Neural cell (in vitro differentiated cells): Measurements from ENCODE around the gene WNT5B. TPM values are rescaled to one million over a fixed set of nuclear protein-coding genes. Genes with fewer than 3 reads are reported as not detected.

ENCODE experiments used
- H2AFZ ChIP-seq: fragments of 200-600, 300-800 bp; sonication (generic), shearing (Covaris generic); 2 replicates; pipeline ENCODE4 v1.6.0; 2014; ENCODE audit warnings: low read depth, mild to moderate bottlenecking, antibody characterized with exemption, low read length, moderate library complexity
- H3F3A ChIP-seq: fragments of 200-600 bp; shearing (Covaris generic); 2 replicates; pipeline ENCODE4 v1.6.1; 2016; ENCODE audit warnings: mild to moderate bottlenecking, moderate library complexity, mixed read lengths, antibody characterized with exemption, low read length; ENCODE audit not compliant: insufficient read depth, poor library complexity, severe bottlenecking
- H3K27ac ChIP-seq: fragments of 200-600, 300-800 bp; sonication (generic), shearing (Covaris generic); 2 replicates; pipeline ENCODE4 v1.5.1; 2014; ENCODE audit warnings: mild to moderate bottlenecking, low read length, moderate library complexity
- H3K27me3 ChIP-seq: fragments of 300-800, 200-600 bp; sonication (generic), shearing (Covaris generic); 2 replicates; pipeline ENCODE4 v1.6.0; 2014; ENCODE audit warnings: mild to moderate bottlenecking, low read depth, low read length, moderate library complexity; ENCODE audit not compliant: insufficient read depth
- H3K36me3 ChIP-seq: fragments of 300-800, 200-600 bp; sonication (generic), shearing (Covaris generic); 2 replicates; pipeline ENCODE4 v1.5.1; 2014; ENCODE audit warnings: mild to moderate bottlenecking, antibody characterized with exemption, low read length, moderate library complexity; ENCODE audit not compliant: insufficient read depth
- H3K4me2 ChIP-seq: fragments of 300-800, 200-600 bp; sonication (generic), shearing (Covaris generic); 2 replicates; pipeline ENCODE4 v1.6.0; 2014; ENCODE audit warnings: mild to moderate bottlenecking, low read length
- H3K4me3 ChIP-seq: fragments of 300-800, 200-600 bp; sonication (generic), shearing (Covaris generic); 2 replicates; pipeline ENCODE4 v1.5.1; 2014; ENCODE audit warnings: mild to moderate bottlenecking, low read length, moderate library complexity
- H3K79me2 ChIP-seq: fragments of 200-600 bp; shearing (Covaris generic); replicated peaks from 2 replicates; pipeline ENCODE4 v1.6.0; 2014; ENCODE audit warnings: mild to moderate bottlenecking, low read length, moderate library complexity; ENCODE audit not compliant: insufficient read depth
- H3K9ac ChIP-seq: fragments of 300-800, 200-600 bp; sonication (generic), shearing (Covaris generic); 2 replicates; pipeline ENCODE4 v1.6.1; 2016; ENCODE audit warnings: mild to moderate bottlenecking, low read length, mixed read lengths
- H3K9me2 ChIP-seq: fragments of 200-600 bp; shearing (Covaris generic); 2 replicates; pipeline ENCODE4 v1.6.1; 2016; ENCODE audit warnings: mild to moderate bottlenecking, low read length, mixed read lengths; ENCODE audit not compliant: insufficient read depth
- H3K9me3 ChIP-seq: fragments of 200-600, 300-800 bp; sonication (generic), shearing (Covaris generic); 2 replicates; pipeline ENCODE4 v1.6.1; 2016; ENCODE audit warnings: mild to moderate bottlenecking, mixed run types, low read length, moderate library complexity, mixed read lengths
- H4K20me1 ChIP-seq: fragments of 200-600 bp; shearing (Covaris generic); 2 replicates; pipeline ENCODE4 v1.6.1; 2016; ENCODE audit warnings: mild to moderate bottlenecking, mixed run types; ENCODE audit not compliant: insufficient read depth
- EP300 ChIP-seq: fragments of 450-650 bp; conservative IDR thresholded peaks from 2 replicates; pipeline ENCODE4 v1.6.1; 2014; ENCODE audit warnings: antibody characterized with exemption, mild to moderate bottlenecking, moderate library complexity; ENCODE audit not compliant: poor library complexity, severe bottlenecking
- EZH2 ChIP-seq: fragments of 200-600, 300-800 bp; shearing (Covaris generic), sonication (generic); IDR thresholded peaks from 2 replicates; pipeline ENCODE4 v1.6.1; 2014; ENCODE audit warnings: antibody characterized with exemption, low read length, borderline replicate concordance, mild to moderate bottlenecking; ENCODE audit not compliant: insufficient read depth, poor library complexity, severe bottlenecking
- MXI1 ChIP-seq: fragments of 450-650 bp; conservative IDR thresholded peaks from 2 replicates; pipeline ENCODE4 v1.6.1; 2014; ENCODE audit warnings: antibody characterized with exemption, mild to moderate bottlenecking; ENCODE audit not compliant: poor library complexity, severe bottlenecking
- POLR2AphosphoS5 ChIP-seq: IDR thresholded peaks from 2 replicates; pipeline ENCODE4 v1.6.1; 2012
- RAD21 ChIP-seq: fragments of 450-650 bp; conservative IDR thresholded peaks from 2 replicates; pipeline ENCODE4 v1.6.1; 2014; ENCODE audit warnings: antibody characterized with exemption, mild to moderate bottlenecking, moderate library complexity
- REST ChIP-seq: IDR thresholded peaks from 2 replicates; pipeline ENCODE4 v1.6.1; 2012; ENCODE audit warnings: borderline replicate concordance
- SMC3 ChIP-seq: fragments of 450-650 bp; conservative IDR thresholded peaks from 2 replicates; pipeline ENCODE4 v1.6.1; 2014; ENCODE audit warnings: antibody characterized with exemption, mild to moderate bottlenecking, moderate library complexity; ENCODE audit not compliant: poor library complexity
- TAF1 ChIP-seq: IDR thresholded peaks from 2 replicates; pipeline ENCODE4 v1.6.1; 2012; ENCODE audit warnings: low read depth
- polyA plus RNA-seq: library from polyadenylated mRNA; depleted of rRNA; stranded (reverse); fragments of >200 nt; gene quantifications from 2 replicates; pipeline ENCODE4 v1.2.3, GENCODE V29; 2014
- TF ChIP-seq, protein P1 (sequence below): fragments of 450-650 bp; IDR thresholded peaks from 2 replicates; pipeline ENCODE4 v1.5.1; 2014; ENCODE audit warnings: antibody characterized with exemption, mild to moderate bottlenecking, moderate library complexity; ENCODE audit not compliant: poor library complexity, severe bottlenecking

Gene WNT5B
- polyA plus RNA-seq, 1 donor from 2014 or later, result 17.0 TPM

- H3K36me3 ChIP-seq, result peaks cover 7% of the 10 kb centered on the region
- peak overlapping the region; percentile 48 for H3K27ac ChIP-seq
- peak overlapping the region; percentile 99 for H3K4me3 ChIP-seq
- TF ChIP-seq RAD21 (no peak), POLR2AphosphoS5 (no peak), EZH2 (no peak), SMC3 (peak; percentile 38), TAF1 (no peak), REST (no peak), EP300 (no peak), MXI1 (no peak)
- TF ChIP-seq, protein P1, sequence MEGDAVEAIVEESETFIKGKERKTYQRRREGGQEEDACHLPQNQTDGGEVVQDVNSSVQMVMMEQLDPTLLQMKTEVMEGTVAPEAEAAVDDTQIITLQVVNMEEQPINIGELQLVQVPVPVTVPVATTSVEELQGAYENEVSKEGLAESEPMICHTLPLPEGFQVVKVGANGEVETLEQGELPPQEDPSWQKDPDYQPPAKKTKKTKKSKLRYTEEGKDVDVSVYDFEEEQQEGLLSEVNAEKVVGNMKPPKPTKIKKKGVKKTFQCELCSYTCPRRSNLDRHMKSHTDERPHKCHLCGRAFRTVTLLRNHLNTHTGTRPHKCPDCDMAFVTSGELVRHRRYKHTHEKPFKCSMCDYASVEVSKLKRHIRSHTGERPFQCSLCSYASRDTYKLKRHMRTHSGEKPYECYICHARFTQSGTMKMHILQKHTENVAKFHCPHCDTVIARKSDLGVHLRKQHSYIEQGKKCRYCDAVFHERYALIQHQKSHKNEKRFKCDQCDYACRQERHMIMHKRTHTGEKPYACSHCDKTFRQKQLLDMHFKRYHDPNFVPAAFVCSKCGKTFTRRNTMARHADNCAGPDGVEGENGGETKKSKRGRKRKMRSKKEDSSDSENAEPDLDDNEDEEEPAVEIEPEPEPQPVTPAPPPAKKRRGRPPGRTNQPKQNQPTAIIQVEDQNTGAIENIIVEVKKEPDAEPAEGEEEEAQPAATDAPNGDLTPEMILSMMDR, result peak; percentile 43
- no peaks in the 10 kb centered on the region for H3K9me2 ChIP-seq
- peaks cover 51% of the 10 kb centered on the region for H4K20me1 ChIP-seq
- H3K79me2 ChIP-seq, result peaks cover 76% of the 10 kb centered on the region
- no peaks in the 10 kb centered on the region for H3K9me3 ChIP-seq
- H2AFZ ChIP-seq, result no peak overlapping the region
- peak overlapping the region; percentile 100 for H3K4me2 ChIP-seq
- H3F3A ChIP-seq, result peaks cover 9% of the 10 kb centered on the region
- peak overlapping the region; percentile 84 for H3K9ac ChIP-seq
- no peaks in the 10 kb centered on the region for H3K27me3 ChIP-seq
Measured at GRCh38 chr12:1591034-1591433, 38.0 kb upstream of the WNT5B start.

DNA sequence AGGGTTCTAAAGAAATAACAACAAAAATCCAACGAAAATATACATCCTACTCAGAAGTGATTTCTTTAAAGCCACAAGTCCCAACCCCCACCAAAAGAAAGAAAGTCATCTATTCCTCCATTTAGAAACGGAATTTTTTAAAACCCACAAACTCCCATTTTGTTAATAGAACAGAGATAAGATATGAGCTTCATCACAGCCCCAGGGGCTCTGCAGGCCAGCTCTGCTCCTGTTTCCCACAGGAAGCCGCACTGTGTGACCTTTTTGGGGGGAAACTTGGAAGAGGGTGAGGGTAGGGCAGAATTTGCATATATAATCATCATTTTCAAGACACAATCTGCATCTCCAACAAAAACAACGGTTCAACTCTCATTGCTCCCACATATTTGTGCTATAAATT, 37.5 kb upstream of the WNT5B start:
- Histone ChIP-seq H2AFZ (no peak overlapping the region), H3K9me3 (no peaks in the 10 kb centered on the region), H3K79me2 (peaks cover 72% of the 10 kb centered on the region), H3K9ac (peak overlapping the region; percentile 84), H3K27ac (peak overlapping the region; percentile 48), H3K27me3 (no peaks in the 10 kb centered on the region), H3F3A (peaks cover 9% of the 10 kb centered on the region), H4K20me1 (peaks cover 51% of the 10 kb centered on the region), H3K4me2 (peak overlapping the region; percentile 100), H3K4me3 (peak overlapping the region; percentile 99), H3K36me3 (peaks cover 7% of the 10 kb centered on the region), H3K9me2 (no peaks in the 10 kb centered on the region)
- TF ChIP-seq REST (no peak), RAD21 (no peak), EP300 (no peak), MXI1 (no peak), SMC3 (no peak), POLR2AphosphoS5 (no peak)
- TF ChIP-seq, protein P1, result no peak
